GM21737 (cell line): ENCODE results near the gene SLC24A3.

Experiments used
- ATAC-seq: cut with Tn5 transposase; IDR thresholded peaks from one replicate; pipeline ENCODE4 v1.9.1; 2021; ENCODE audit warnings: mild to moderate bottlenecking, moderate library complexity; ENCODE audit not compliant: unreplicated experiment

SLC24A3 gene

DNA sequence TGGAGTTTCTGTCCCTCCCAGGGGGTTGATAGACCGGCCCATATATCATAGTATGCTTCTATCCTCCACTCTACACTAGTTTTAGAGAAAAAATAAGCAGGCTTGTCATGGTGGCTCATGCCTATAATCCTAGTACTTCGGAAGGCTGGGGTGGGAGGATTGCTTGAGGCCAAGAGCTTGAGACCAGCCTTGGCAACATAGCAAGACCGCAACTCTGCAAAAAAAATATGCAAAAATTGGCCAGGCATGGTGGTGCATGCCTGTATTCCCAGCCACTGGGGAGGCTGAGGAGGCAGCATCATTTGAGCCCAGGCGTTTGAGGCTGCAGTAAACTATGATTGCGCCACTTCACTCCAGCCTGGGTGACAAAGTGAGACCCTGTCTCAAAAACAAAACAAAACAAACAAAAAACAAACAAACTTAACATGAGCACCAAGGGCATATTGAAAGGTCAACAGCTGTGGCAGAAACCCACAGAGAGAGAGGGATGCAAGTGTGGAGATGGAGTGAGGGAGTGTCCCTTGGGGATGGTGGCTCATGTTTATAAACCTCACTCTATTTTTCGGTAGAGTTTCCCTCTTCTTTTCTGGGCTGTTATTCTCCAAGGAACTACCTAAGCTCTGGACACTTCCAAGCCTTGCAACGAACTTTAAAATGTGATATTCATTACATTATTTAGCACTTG is 24.1 kb downstream of the SLC24A3 start:
- ATAC-seq = no peak

- ATAC-seq = no peak
Measured at GRCh38 chr20:19241440-19241839, 29.0 kb downstream of the SLC24A3 start.

DNA sequence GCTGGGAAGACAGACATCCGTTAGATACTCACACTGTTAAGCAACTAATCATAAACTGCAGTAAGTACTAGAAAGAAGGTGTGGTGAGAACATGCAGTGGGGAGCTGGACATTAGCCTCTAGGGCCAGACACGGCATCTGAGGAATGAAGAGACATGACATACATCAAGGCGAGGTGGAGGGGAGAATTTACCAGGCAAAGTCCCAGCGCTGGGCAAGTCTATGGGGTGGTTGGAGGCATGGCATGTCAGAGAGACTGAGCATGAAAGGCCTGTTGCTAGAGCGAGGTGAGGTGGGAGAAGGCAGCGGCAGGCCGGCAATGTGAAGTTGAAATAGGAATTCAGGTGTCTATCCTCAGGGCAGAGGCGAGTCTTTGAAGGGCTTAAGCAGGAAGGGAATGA is 31.8 kb downstream of the SLC24A3 start:
- ATAC-seq = no peak

DNA sequence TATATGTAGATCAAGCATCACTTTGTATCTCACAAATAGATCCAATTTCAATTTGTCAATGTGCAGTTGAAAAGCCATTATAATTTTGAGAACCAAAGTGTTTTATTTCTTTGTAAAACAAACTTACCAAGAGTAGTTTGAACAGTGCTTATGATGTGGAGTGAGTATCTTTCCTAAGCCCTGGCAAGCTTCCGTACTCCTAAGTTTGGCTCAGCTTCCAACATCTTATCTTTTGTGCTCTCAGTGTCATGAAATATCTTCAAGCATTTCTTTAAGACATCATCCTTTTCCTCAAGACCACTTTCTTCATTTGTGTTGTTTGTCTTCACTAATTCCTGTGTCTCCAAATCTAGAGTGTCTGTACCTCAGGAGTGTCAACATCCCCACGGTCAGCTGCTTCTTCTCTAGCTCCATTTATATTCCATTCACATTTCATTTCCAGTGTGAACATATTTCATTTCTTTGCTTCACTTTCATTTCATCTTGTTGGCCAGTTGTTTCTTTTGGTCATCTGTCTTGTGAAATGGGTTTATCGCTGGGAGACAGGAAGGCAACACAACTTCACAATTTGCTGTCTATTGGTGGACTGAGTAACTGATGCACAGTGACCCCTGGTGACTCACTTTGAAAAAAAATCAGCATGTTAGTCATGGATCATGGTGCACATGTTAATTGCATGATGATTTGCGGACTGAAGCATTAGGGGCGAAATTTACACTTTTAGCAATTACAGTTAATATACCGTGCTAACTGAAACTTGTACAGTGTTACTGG is 36.9 kb downstream of the SLC24A3 start:
- ATAC-seq = no peak

GRCh38 chr20:19250346-19250745 is 37.9 kb downstream of the SLC24A3 start:
- ATAC-seq = no peak

GRCh38 chr20:19251506-19251905 is 39.1 kb downstream of the SLC24A3 start:
- ATAC-seq = no peak

GRCh38 chr20:19251958-19252357 is 39.5 kb downstream of the SLC24A3 start:
- no peak for ATAC-seq

DNA sequence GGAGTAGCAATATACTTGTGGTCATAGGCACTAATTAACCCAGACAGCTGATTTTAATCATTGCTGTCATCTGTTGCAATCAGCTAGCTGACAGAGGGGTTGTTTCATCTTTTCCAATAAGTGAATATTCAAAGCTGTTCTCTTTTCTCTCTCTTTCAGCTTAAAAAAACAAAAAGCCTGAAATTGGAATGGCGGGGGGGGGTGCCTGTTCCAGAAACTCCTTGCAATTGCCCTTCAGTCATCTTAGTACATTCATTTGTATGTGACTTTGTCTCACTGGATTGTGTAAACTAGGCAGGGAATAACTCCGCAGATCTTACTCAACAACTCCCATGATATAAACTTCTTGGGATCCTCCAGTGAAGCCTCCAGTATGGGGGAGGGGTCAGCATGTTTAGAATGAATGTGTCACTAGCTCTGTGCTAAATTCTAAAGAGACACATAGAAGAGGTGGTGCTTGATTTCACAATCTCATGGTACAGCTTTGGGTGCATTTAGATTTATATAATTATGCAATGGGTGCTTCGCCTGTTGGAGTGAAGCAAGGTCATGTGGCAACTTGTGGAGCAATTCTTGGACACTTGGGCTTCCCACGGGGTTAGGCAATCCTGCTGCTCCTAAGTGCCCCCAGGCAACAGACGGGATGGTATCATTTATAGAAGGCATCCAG is 40.1 kb downstream of the SLC24A3 start:
- no peak for ATAC-seq

DNA sequence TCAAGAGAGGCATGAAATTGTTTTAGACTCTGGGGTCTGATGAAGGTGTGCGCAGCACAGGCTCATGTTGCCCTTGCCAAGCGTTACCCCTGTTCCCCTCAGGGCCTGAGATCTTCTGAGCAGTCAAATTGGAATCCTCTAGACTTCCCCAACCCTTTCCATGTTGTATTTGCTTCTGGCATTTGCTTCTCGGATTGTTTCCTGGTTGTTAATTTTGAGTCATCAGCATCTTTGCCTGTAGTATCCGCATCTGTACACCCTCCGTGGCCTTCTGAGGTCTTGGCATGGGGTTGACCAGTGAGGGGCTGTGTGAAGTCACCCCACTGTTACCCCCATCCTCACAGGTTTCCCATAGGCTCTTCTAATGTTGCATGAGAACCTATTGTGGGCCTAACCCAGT is 40.9 kb downstream of the SLC24A3 start:
- no peak for ATAC-seq

DNA sequence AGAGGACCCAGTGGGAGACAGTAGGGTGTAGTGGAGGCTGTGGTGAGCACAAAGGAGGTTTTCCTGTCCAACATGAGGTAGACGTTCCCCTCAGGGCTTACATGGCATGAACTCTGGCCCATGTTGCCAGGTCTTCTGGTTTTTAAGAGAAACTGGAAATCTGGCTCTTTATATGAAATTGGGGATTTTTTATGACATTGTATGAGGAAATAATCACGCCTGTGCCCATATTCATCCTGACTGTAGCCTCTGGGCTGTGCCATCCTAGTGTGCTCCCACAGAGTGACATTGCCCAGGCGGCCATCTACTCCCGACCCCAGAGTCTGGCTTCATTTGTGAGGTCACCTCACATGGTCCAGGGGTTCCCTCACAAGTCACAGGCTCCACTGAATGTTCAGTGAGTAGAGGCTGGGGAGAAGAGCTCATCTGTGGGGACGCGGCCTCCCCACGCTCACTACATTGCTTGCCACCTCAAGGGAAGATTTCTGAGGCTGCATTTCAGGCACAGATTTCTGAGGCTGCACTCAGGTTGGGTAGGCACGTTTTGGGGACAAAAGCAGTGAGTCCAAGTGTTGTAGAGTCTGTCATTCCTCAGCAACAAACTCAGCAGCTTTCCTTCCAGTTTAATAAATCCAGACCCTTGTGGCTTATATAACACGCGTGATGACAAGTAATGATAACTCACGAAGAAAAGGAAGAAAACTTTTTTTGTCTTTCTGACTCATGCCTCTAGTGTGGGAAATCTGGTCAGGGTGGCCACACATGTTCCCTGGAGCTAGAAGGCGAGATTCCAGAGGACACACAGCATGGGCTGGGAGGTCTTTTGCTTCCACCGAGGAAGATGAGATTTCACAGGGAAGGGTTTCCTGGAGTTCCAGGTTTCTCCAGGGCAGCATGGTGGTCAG is 41.7 kb downstream of the SLC24A3 start:
- no peak for ATAC-seq

DNA sequence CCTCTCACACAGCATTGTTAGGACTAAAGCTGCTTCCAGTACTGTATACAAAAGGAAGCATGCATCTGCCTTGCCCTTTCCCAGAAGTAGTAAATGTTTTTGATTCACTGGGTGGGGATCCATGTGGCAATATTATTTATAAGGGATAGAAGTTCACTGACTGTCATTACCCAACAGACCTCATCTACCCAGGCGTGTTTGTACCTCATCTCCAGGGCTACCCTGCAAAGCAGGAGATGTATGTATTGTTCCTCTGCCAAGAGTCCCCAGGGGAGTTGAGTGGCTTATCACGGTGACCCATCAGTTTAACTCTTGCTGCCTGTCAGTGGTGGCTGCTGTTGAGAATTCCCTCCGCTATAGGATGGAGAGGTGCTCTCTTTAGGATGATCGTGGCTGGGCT is 42.5 kb downstream of the SLC24A3 start:
- no peak for ATAC-seq

- ATAC-seq = no peak
Measured at GRCh38 chr20:19256085-19256484, 43.6 kb downstream of the SLC24A3 start.

- ATAC-seq = no peak
Measured at GRCh38 chr20:19256906-19257595, 44.6 kb downstream of the SLC24A3 start.

GRCh38 chr20:19257865-19258264 is 45.4 kb downstream of the SLC24A3 start:
- ATAC-seq = no peak

GRCh38 chr20:19259141-19259591 is 46.7 kb downstream of the SLC24A3 start:
- ATAC-seq = no peak

DNA sequence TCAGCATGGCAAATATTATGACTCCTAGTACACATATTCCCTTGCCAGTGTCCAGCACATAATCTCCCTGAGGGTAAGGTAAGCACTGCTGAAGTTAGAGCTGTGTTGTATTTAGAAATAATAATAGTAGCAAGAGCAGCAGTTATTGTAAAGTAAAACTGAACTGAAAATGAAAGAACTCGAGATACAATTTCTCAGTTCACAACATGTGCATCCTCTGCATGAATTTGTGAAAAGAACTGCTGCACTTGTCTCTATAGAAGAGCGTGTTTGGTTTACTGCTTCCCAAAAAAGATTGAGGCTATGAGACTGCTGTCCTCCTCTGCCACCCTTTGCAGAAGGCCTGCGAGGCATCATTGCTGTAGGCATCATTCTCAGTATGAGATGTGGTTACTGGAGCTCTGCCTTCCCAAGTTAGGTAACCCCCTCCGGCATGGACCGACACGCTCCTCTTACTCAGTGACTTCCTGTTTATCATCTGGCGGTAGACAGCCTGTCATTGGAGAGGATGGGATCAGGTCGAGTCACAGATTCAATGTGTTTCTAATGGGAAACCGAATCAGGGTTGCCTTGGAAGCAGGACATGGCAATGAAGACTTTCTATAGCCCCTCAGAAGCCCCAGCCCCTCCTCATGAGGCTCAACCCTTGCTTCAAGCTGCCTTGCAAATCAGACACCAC is 48.1 kb downstream of the SLC24A3 start:
- no peak for ATAC-seq

DNA sequence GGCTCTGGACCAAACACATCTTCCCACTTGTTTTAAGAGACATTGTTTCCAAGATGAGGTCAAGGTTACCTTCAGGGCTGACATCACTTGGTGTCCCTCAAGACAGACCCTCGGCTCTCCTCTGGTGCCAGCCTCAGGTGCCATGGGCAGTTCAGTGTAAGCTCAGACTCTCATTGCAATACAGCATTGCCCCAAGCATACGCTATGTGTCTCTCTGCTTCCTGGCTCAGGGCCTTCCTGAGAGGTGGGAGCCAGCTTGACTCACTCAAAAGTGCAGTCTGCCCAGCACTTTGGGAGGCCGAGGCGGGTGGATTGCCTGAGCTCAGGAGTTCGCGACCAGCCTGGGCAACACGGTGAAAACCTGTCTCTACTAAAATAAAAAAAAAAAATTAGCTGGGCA is 51.7 kb downstream of the SLC24A3 start:
- no peak for ATAC-seq

- ATAC-seq = no peak
Measured at GRCh38 chr20:19265646-19266374, 53.4 kb downstream of the SLC24A3 start.

- no peak for ATAC-seq
Measured at GRCh38 chr20:19268426-19268825, 56.0 kb downstream of the SLC24A3 start.
